Inflammatory macrophage (primary cell): ENCODE measurements around the gene EIPR1.

Experiments
- DNase-seq, 2 donors: peaks; one replicate each; pipeline ENCODE4 v3.0.0-alpha.2; 2020 to 2022

The EIPR1 gene

GRCh38 chr2:3145471-3146021 is 232.1 kb downstream of the EIPR1 start:
- no peak for DNase-seq

GRCh38 chr2:3144856-3145255 is 232.8 kb downstream of the EIPR1 start:
- DNase-seq, result no peak

- DNase-seq, result no peak
These were observed 234.0 kb downstream of the EIPR1 start for GRCh38 chr2:3143602-3144001.

- no peak for DNase-seq
These were observed 234.6 kb downstream of the EIPR1 start for GRCh38 chr2:3142961-3143571.

GRCh38 chr2:3142210-3142609 is 235.4 kb downstream of the EIPR1 start:
- no peak for DNase-seq

- no peak for DNase-seq
These were observed 235.9 kb downstream of the EIPR1 start for GRCh38 chr2:3141696-3142095.

GRCh38 chr2:3139906-3140305 is 237.7 kb downstream of the EIPR1 start:
- no peak for DNase-seq
